ENCODE data around the gene ZNRF1. TPM values are rescaled to one million over a fixed set of nuclear protein-coding genes. Genes with fewer than 3 reads are reported as not detected.
A peak's percentile ranks its signal among the peaks of the same experiment; 100 is the strongest.

The ZNRF1 gene
- total RNA-seq, 1 donor from 2014 or later: 24.6 TPM

DNA sequence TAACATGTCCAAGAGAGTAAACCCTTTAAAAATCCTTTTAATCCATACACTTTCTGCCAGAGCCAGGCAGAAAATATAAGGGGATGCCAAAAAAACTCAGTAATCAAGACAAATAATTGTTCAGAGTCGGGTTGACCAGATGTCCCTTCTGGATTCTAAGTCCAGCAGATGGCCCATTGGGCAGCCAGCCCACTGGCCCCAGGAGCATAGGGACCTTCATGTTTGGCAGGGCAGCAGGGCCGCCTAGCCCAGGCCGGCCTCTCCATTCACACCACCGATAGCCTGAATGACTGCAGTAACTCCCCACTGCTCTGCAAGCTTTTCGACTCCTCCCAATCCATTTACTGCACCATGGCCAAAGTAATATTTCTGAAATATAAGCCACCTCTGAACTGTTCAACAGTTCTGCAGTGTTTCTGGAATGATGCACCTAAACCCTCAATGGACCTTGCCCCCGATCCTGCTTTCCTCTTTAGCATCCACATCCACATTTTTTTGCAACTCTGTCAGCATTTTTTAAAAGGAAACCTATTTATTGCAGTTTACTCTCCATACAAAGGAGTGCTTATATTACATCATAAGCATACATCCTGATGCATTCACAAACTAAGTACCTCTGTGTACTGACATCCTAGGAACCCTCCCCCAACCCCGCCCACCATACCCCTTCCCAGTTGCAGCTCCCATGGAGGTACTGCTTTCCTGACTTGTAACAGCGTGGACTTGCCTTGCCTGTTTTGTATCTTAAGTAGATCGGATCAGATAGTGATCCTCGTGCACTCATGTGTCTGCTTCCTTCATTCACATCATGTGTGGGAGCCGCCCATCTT lies 71.4 kb downstream of the ZNRF1 start:
- peak; percentile 65 for DNase-seq (ENCODE audit: low spot score)
- intact Hi-C loops (cut with DNase I): no loop called here
- ATAC-seq: peak; percentile 70

DNA sequence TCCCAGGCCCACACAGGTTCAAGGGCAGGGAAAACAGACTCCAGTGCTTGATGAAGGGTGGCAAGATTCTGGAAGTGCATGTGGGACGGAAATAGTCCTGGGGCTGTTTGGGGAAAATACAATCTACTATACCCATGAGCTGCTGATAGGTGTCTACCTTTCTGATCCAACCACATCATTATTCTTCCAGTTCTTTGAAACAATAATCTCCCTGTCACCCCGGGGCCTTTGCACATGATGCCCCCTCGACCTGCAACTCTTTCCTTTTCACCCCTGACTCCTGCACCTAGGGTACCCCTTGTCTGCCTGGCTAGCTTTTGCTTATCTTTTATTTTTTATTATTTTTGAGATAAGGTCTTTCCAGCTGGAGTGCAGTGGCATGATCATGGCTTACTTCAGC lies 72.8 kb downstream of the ZNRF1 start:
- no peak for ATAC-seq
- DNase-seq (ENCODE audit: low spot score): no peak
- intact Hi-C loops (cut with DNase I): no loop called here

DNA sequence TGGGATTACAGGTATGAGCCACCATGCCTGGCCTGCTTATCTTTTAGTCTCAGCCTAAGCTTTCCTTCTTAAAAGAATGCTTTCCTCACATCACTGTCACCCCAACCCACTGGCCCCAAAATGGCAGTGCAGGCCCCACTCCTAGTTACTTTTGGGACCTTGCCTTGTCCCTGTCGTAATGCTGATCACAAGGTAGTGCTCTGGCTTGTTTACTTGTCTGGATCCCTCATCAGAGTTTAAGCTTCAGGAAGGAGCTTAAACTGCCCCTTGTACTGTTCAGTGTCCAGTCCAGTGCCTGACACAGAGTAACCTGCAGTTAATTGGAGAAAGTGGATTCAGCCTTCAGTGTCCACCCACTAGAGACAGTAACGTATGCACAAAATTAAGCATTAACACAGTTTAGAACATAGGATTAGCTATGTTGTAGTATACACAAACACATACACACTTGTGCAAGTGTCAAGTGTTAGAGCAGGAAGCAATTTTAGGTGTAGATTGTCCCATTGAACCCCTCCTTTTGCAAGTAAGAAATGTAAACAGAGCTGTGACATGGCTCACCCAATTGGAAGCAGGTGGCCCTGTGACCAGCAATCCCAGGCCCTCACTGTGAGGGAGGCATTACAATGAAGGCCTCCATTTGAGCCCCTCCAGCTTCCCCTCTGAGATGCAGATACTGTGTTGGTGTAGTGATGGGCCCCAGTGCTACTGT lies 73.6 kb downstream of the ZNRF1 start:
- intact Hi-C loops (cut with DNase I): no loop called here
- DNase-seq (ENCODE audit: low spot score): no peak
- no peak for ATAC-seq

DNA sequence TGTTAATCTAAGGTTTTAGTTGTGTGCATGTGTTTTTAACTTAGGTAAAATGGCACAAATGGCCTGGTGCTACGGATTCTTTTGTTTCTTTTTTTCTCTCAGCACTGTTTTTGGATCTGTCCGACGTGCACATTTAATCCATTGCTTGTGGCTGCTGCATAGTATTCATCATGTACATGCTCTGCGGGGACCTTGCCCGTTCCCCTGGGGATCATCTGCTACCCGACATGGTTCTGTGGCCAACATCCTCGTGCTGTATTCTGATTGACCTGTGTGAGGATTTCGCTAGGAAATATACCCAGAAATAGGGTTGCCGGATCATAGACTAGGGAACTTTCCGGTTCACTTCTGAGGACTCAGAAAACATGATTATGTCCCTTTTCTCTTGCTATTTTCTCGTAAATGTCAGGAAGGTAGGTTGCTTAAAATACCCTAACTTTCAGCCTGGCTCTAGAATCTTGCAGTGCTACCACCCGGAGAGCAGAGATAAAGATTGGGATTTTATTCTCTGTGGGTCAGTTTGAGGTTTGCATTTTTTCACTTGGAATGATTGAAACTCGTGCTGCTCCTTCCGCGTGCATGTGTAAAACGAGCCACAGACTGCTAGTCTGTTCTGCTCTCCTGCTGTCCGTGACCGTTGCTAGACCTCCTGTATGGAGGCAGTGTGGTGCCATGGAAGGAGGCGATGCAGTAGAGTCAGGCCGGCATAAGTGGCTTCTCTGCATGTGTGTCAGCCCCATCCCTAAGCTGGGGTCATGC lies 74.9 kb downstream of the ZNRF1 start:
- ATAC-seq (no peak), DNase-seq (ENCODE audit: low spot score) (no peak)
- intact Hi-C loops (cut with DNase I): no loop called here

DNA sequence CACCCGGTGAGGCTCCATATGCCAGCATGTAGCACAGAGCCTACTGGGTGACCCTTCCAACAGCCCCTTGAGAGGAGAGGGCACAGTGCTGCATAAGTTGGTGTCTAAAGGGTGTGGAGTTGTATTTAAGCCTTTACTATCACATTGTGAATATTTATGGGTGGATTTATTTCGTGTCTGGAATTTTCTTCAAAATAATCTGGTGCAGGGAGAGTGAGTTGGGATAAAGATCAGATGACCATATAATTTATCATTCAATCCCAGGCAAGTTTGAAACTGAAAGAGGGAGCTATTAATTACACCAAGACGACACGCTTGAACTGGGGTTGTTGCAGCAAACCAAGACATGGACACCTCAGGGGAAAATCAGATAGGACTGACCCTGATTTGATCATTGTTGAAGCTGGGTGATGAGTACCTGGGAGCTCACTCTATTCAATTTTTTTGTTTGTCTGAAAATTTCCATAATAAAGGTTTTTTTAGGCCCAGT lies 75.5 kb downstream of the ZNRF1 start:
- ATAC-seq (no peak), DNase-seq (ENCODE audit: low spot score) (no peak)
- intact Hi-C loops (cut with DNase I): no loop called here

DNA sequence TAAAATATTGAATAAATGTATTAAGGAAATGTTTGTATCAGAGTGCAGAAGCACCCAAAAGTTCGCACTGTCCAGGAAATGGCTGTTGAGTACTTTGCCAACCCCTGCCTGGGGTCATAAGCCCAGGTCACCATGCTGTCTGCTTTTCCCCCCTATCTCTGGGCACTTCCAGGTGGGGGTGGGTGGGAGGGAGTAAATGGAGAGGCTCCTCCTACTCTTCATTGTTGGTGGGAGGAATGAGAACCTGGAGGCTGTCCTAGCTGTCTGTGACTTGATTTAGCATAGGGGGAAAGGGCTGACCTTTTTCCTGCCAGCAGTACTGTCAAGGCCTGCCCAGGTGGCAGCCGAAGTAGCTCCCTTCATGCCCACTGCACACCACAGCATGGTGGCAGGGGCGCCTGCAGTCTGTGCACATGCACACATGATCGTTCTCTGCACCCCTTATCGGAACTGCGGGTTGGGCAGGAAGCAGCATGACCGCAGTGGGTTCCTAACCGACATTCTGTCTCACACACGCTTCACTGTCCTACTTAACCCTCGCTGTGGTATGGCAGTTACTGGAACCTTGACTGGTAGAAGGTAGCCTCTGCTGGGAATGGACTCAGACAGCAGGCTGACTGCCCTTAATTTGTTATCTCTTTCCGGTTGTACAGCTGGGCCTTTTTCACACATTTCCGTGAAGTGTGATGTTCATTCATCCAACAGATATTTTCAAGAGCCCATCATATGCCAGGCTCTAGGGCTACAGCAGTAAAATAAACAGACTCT lies 76.3 kb downstream of the ZNRF1 start:
- intact Hi-C loops (cut with DNase I): no loop called here
- DNase-seq (ENCODE audit: low spot score) (no peak), ATAC-seq (peak; percentile 57)

DNA sequence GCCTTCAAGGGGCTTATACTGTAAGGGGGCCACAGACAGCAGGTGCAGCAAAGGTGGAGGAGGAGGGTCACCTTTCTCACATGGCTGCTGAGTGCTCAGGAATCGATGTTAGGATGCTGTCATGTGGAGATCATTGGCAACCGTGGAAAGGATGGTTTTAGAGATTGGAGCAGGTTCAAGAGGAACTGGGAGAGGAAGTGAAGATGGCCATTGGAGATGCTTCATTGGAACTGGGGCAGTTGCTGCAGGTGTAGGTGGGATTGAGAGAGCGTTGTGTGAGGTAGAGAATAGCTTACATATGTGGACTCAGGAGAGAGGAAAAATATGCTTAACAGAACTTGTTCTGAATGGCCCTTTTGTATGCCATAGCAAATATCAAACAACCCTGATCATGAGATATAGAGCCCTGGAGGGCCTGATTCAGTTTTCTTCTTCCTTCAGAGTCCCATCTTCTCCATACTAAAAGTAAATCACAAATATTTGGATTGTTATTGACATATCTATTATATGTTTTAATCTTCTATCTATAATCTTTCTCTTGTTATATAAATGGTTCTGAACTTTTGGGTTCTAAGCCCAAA lies 77.0 kb downstream of the ZNRF1 start:
- ATAC-seq: no peak
- no peak for DNase-seq (ENCODE audit: low spot score)
- intact Hi-C loops (cut with DNase I): no loop called here

DNA sequence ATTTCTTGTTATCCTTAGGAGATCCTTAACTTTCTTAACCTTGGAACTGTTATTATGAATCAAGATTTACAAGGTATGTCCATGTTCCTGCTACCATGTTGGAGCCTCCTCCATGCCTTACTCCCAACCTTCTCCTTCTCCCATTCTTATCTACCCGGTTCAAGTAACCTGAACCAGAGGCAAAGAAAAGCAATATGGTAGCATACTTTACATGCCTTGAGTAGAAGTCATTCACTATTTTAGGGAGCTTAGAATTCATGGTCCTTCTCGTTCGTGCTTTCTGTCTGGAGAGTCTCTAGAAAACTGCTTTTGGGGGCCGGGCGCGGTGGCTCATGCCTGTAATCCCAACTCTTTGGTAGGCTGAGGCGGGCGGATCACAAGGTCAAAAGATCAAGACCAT lies 80.1 kb downstream of the ZNRF1 start:
- DNase-seq (ENCODE audit: low spot score) (no peak), ATAC-seq (no peak)
- intact Hi-C loops (cut with DNase I): no loop called here

DNA sequence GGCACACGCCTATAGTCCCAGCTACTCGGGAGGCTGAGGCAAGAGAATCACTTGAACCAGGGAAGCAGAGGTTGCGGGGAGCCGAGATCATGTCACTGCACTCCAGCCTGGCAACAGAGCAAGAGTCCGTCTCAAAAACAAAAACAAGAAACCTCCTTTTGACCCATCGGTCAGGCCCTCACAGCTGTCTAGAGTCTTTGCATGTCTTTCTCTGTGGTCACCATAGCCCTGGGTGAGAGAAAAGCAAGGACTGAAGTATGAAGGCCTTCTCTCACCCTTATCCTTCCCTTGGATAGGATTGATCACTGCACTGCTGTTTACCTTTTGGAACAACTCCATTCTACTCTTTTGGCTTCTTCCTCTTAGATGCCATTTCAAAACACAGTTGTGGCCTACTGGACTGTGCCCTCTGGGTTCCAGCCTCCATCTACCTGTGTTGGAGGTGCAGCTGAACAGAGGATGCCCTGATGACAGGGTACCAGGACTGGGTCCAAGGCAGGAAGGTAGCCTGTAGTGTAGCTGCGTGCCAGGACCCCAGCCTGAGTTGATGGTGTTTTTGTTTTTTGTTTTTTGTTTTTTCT lies 80.6 kb downstream of the ZNRF1 start:
- ATAC-seq (no peak), DNase-seq (ENCODE audit: low spot score) (no peak)
- intact Hi-C loops (cut with DNase I): no loop called here

DNA sequence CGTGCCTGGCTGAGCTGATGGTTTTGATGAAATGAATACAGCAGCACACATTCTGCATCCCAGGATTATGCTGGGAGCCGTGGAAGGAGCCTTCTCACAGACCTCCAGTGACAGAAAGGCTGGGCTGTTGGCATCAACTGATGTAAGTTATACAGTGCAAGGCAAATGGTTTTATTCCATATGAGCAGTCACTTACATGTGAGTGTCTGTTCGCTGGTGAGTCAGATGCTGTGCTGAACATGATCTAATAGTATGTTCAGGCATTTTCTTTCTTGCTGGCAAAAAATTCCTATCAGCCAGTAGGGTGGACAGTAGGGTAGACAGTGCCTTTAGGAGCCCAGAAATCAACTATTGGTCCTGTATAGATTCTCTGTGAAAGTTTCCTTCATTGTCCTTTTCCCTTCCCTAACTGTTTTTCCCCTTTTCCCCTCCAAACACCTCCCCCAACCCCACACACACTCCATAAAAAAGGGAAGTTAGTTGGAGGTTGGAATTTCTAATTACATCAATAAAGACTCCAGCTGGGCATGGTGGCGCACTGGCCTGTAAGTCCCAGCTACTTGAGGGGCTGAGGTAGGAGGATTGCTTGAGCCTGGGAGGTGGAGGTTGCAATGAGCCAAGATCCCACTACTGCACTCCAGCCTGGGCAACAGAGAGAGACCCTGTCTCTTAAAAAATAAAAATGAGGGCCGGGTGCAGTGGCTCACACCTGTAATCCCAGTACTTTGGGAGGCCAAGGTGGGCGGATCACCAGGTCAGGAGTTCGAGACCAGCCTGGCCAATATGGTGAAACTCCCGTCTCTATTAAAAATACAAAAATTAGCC lies 81.6 kb downstream of the ZNRF1 start:
- no peak for ATAC-seq
- intact Hi-C loops (cut with DNase I): no loop called here

DNA sequence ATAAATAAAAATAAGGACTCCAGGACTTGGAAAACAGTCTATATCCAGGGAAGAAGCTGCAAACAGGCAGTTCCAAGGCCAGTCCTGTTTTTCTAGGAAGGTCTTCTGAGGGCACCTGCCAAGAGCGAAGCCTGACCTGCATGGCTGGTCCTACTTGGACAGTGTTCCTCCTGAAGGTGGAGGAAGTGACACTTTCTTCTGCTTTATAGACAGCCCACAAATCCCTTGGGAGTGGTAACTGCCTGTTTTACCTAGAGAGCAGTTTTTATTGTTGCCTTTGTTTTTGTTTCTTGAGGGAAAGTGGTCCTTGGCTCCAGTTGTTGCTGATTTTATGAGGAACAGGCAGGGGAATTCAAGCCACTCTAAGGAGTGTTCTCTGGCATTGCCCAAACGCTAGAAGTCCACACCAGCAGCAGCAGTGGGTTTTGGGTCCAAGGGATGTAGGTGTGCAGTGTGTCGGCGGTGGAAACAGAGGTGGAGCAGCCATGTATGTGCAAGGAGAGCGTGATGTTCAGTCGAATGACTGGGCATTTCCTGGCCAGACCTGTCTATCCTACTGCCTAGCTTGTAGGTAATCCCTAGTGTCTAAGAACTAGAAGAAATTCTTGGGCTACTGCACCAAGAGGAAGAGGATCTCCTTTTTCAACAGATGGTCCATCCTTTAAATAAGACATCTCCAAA lies 82.5 kb downstream of the ZNRF1 start:
- DNase-seq (ENCODE audit: low spot score) (no peak), ATAC-seq (no peak)
- intact Hi-C loops (cut with DNase I): no loop called here

More for the DNA sequence above, 81.6 kb downstream of the ZNRF1 start:
- no peak for DNase-seq (ENCODE audit: low spot score)

DNA sequence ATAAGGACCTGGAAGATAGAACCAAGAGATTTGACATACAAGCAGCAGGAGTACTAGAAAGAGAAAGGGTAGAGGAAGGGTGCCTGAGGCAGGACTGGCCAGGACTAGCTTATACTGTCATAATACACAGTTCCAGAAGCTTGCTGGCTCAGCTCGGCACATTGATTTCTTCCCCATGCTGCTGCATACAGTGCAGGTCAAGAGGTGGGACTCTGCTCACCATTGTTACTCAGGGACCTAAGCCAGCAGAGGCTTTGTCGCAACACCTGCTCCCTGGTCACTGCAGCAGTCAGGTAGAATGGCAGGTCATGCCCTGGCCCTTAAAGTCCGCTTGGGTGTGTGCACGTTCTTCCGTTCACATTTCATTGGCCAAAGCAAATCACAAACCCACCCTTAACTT lies 85.0 kb downstream of the ZNRF1 start:
- DNase-seq (ENCODE audit: low spot score) (no peak), ATAC-seq (no peak)
- intact Hi-C loops (cut with DNase I): no loop called here

DNA sequence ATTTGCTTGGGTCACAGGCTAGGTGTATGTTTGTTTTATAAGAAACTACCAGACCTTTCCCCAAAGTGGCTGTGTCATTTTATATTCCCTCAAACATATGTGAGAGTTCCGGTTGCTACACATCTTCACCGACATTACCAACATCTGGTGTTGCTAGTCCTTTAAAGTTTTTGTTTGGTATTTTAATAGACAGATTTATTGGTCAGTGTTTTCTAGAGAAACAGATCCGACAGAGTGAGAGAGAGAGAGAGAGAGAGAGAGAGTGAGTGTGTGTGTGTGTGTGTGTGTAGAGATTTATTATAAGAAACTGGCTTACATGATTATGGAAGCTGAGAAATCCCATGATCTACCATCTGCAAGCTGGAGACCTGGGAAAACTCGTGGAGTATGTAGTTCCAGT lies 86.7 kb downstream of the ZNRF1 start:
- DNase-seq (ENCODE audit: low spot score) (no peak), ATAC-seq (no peak)
- intact Hi-C loops (cut with DNase I): no loop called here

DNA sequence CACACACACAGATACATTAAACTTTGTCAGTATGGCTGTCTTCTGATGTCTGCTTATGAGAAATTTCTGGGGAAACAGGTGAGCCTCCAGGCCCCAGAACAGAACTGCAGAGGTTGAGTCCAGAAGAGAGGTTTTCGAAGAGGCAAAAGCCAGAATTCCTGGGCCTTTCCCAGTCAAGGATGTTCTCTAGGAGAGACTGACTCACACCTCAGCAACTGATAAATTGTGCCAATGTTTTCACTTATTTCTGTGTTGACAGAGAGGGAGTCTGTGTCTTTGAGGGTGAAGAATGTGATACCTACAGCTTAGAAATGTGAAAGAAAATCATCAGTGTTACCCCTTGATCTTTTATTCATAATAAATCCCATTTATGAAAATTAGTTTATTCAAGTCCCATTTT lies 87.5 kb downstream of the ZNRF1 start:
- DNase-seq (ENCODE audit: low spot score): no peak
- no peak for ATAC-seq
- intact Hi-C loops (cut with DNase I): no loop called here

DNA sequence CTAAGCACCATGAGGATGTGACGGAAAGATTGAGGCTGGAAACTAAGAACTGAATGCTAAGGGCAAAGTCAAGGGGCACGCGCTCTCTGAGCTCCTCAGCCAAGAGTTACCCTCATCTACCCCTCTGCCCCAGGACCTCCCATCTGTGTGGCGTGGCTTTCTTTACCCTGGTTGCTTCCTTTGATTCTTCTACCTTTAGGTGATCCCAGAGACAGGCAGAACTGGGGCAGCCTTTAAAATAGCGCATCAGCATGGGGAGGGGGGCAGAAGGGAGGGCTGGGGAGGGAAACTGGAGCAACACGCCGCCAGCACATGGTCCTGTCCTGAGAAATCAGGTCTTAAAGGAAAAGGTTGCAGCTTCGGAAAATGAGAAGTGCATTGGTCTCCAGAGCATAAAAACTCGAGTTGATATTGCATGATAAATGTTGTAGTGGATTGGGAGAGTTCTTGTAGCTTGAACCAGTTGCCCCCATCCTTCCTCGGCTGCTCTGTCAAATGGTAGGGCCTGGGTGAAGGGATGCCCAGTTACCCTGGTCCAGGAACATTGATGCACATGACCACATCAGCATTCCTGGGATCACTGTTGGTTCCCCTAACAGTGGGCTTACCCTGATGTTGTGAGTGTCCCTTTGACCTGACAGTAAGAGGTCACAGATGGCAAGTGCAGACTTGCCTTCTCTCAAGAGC lies 88.0 kb downstream of the ZNRF1 start:
- ATAC-seq (no peak), DNase-seq (ENCODE audit: low spot score) (no peak)
- intact Hi-C loops (cut with DNase I): no loop called here

DNA sequence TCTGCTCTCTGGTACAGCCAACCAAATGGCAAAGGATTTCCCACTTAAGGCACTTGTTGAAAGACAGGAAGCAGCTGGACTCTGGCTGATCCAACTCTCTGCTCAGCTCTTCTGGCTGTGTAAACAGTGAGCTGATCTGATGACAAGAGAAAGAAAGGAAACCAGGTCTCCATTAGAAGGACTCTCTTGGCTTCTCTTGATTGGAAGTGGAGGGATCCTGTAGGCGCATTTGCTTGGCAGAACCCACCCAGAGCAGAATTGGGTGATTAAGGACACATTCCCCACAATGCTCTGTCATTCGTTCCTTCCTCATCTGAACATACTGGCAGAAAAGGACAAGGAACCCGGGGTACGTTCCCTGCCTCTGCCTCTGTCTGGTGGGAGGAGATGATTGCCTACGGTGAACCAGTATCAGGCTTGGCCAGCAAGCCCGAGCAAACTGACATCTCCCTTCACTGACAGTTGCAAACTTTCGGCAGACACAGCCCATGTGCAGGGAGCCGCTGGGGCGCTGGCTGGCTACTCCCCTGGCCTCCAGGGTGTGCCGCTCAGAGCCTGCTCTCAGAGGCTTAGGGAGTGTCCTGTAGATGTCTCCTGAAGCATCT lies 88.7 kb downstream of the ZNRF1 start:
- DNase-seq (ENCODE audit: low spot score) (no peak), ATAC-seq (peak; percentile 85)
- intact Hi-C loops (cut with DNase I): no loop called here
